Measurements from ENCODE around the gene DPEP2.
A peak's percentile ranks its signal among the peaks of the same experiment; 100 is the strongest.
"Not testable (repeated sequence)": the region's sequence is repeated elsewhere in the genome, so short reads cannot be mapped to it uniquely, and the experiment has no call there.

The DPEP2 gene

GRCh38 chr16:68005211-68005610 lies 5.9 kb upstream of the DPEP2 start:
- no peak for DNase-seq

- no peak for DNase-seq
These were observed 3.7 kb upstream of the DPEP2 start for GRCh38 chr16:68003031-68003430.

GRCh38 chr16:68000450-68000849 lies 1.2 kb upstream of the DPEP2 start:
- DNase-seq = no peak

- DNase-seq = no peak
These were observed 701 bp upstream of the DPEP2 start for GRCh38 chr16:67999985-68000384.

- not testable (repeated sequence) for DNase-seq
These were observed 979 bp downstream of the DPEP2 start for GRCh38 chr16:67998231-67998778.

- DNase-seq = no peak
These were observed 2.6 kb downstream of the DPEP2 start for GRCh38 chr16:67996666-67997065.

- DNase-seq = no peak
These were observed 3.9 kb downstream of the DPEP2 start for GRCh38 chr16:67995423-67995822.

- DNase-seq = not testable (repeated sequence)
These were observed 5.3 kb downstream of the DPEP2 start for GRCh38 chr16:67994040-67994408.

GRCh38 chr16:67993207-67994039 lies 5.9 kb downstream of the DPEP2 start:
- DNase-seq = peak; percentile 66 to 68

- no peak for DNase-seq
These were observed 6.5 kb downstream of the DPEP2 start for GRCh38 chr16:67992661-67993206.

- no peak for DNase-seq
These were observed 9.3 kb downstream of the DPEP2 start for GRCh38 chr16:67990018-67990386.

- no peak for DNase-seq
These were observed 9.8 kb downstream of the DPEP2 start for GRCh38 chr16:67989322-67990017.

GRCh38 chr16:67988675-67989074 lies 10.6 kb downstream of the DPEP2 start:
- no peak for DNase-seq

GRCh38 chr16:67987460-67988160 lies 11.7 kb downstream of the DPEP2 start:
- no peak for DNase-seq

GRCh38 chr16:67986949-67987348 lies 12.3 kb downstream of the DPEP2 start:
- DNase-seq = no peak

GRCh38 chr16:67982011-67982696 lies 17.1 kb downstream of the DPEP2 start:
- DNase-seq = no peak

- no peak for DNase-seq
These were observed 19.2 kb downstream of the DPEP2 start, which contains the start of gene DPEP3 for GRCh38 chr16:67979955-67980678. Gene DPEP3 (minus strand): TSS chr16:67980499. CDS start chr16:67980380, 119 bp downstream.

- DNase-seq = no peak
These were observed 21.6 kb downstream of the DPEP2 start for GRCh38 chr16:67977469-67978227.

- DNase-seq = no peak
These were observed 22.3 kb downstream of the DPEP2 start for GRCh38 chr16:67977005-67977404.

- DNase-seq = no peak
These were observed 23.1 kb downstream of the DPEP2 start for GRCh38 chr16:67976205-67976604.

Data from activated CD4-positive, alpha-beta T cell treated with anti-CD3 and anti-CD28 coated beads, Interleukin-2, amount 50 U/mL, for 4 hours (primary cell).